Tibial nerve (tissue), 4 donors: Measurements from ENCODE around the gene RIMS4.

ENCODE experiments used
- EP300 ChIP-seq, 2 donors: sonication (generic); formaldehyde crosslinking; IDR thresholded peaks; one replicate each; pipeline ENCODE4 v1.6.1; 2017; ENCODE audit warnings: antibody characterized with exemption in 2 of 2, mild to moderate bottlenecking in 1 of 2
- POLR2A ChIP-seq, 2 donors: fragments of 450-650 bp; IDR thresholded peaks; one replicate each; pipeline ENCODE4 v1.6.1; 2017; ENCODE audit warnings: antibody characterized with exemption in 2 of 2, mild to moderate bottlenecking in 2 of 2, moderate library complexity in 2 of 2
- TF ChIP-seq, protein P1 (sequence below), 5 experiments: fragments of 200-600 bp in 3 of 5; fragments of 450-650 bp in 2 of 5; sonication (generic) in 3 of 5; IDR thresholded peaks; one replicate each; pipeline ENCODE4 v1.5.1; 2016 to 2019; ENCODE audit warnings: antibody characterized with exemption in 5 of 5, mild to moderate bottlenecking in 3 of 5, moderate library complexity in 2 of 5

DNA sequence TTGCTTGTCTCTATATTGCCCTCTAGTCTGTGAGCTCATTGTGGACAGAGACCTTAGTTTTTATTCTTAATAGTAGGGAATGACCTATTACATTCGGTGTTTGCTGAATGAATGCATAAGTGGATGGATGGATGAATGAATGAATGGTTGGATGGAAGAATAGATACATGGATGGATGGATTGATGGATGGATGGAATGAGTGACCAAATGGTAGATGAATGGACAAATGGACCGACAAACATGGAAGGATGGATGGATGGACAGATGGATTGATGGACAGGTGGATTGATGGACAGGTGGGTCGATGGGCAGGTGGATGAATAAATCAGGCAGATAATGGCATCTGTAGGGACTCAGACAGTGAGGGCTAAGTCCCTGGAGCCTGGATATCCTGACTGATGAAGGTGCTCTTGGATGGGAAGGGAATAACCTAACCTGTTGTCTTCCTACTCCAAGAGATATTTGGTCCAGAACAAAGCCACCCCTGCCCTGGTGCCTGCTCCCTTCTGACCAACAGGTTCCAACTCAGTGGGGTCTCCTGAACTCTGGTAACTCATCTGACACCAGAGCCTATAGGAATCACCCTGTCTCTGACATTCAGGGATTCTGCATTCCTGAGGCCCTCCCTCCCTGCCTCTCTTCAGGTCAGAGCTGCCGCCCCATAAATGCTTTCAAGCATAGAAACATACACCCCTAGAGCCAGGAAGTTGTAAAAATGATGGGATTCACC, 104.8 kb downstream of the RIMS4 start:
- TF ChIP-seq, protein P1, sequence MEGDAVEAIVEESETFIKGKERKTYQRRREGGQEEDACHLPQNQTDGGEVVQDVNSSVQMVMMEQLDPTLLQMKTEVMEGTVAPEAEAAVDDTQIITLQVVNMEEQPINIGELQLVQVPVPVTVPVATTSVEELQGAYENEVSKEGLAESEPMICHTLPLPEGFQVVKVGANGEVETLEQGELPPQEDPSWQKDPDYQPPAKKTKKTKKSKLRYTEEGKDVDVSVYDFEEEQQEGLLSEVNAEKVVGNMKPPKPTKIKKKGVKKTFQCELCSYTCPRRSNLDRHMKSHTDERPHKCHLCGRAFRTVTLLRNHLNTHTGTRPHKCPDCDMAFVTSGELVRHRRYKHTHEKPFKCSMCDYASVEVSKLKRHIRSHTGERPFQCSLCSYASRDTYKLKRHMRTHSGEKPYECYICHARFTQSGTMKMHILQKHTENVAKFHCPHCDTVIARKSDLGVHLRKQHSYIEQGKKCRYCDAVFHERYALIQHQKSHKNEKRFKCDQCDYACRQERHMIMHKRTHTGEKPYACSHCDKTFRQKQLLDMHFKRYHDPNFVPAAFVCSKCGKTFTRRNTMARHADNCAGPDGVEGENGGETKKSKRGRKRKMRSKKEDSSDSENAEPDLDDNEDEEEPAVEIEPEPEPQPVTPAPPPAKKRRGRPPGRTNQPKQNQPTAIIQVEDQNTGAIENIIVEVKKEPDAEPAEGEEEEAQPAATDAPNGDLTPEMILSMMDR (IDR thresholded peaks at IDR 0.05), result no peak
- TF ChIP-seq POLR2A (IDR thresholded peaks at IDR 0.05), result no peak
- no peak for TF ChIP-seq EP300 (IDR thresholded peaks at IDR 0.05)
